Colon (tissue), 2 donors: Measurements from ENCODE around the gene ZNF419.
A peak's percentile ranks its signal among the peaks of the same experiment; 100 is the strongest.
"Not testable (repeated sequence)": the region's sequence is repeated elsewhere in the genome, so short reads cannot be mapped to it uniquely, and the experiment has no call there.

Experiments used
- FAIRE-seq: peaks from 2 replicates; lab custom pipeline; 2012; peaks lifted over from hg19 to GRCh38; lab: Jason Lieb, UNC
- donor health status: control.
- donor health status: control.

Gene ZNF419

DNA sequence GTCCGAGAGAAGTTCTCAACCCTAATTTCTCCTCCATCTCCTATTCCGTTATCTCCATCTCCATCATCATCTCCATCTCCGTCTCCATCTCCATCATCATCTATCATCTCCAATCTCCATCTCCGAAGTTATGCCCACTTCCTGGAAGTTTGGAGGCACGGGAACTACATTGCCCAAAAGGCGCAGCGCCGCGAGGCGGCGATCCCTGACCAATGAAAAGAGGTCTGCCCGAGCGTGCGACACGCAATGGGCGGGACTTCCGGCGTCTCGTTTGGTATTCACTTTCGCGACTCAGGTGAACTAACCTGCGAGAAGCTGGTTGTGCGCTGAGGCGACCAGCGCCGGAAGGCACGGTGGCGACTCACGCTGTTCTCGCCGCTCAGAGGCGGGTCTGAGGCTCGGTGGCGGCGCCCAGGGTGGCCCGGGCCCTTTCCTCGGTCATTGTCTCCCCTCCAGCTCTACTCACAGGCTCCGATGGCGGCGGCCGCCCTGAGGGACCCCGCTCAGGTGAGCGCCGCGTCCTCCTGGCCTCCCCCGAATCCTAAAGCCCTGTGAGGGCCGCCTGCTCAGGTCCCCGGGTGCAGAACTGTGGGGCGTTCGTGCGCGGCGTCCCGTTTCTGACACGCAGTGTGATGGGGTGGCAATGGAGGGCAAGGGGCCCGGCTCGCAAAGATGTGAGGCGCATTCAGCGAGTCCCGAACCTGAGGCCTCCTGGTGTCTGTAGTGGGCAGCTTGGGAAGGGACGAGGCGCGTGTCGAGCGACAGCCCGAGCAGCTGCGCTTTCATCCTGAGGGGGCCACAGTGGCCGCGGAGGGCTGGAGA, at the start of gene ZNF419:
Gene ZNF419, plus strand, starts transcription at position 274 of the 822 bp plus-strand sequence. Its CDS starts 201 bp downstream, at position 475.
- FAIRE-seq = peak; percentile 41

- FAIRE-seq = no peak
Measured at GRCh38 chr19:57437931-57438330, 49.6 kb upstream of the ZNF419 start.

DNA sequence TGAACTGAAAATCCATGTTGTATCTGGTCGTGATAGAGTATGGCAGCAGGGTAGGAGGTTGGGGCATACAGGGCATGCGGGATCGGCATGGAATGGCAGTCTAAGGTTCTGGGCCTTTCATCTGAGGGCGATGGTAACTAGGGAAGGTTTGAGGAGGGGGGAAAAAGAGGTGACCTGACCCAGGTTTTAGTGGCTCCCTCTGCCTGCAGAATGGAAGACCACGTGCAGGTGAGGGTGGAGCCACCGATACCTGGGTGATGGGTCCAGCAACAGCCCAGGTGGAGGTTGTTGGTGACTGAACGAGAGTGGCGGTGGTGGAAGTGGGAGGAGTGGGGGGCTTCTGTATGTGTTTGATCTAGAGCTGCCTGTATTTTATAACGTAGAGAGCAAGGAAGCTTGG, 48.6 kb upstream of the ZNF419 start:
- no peak for FAIRE-seq

DNA sequence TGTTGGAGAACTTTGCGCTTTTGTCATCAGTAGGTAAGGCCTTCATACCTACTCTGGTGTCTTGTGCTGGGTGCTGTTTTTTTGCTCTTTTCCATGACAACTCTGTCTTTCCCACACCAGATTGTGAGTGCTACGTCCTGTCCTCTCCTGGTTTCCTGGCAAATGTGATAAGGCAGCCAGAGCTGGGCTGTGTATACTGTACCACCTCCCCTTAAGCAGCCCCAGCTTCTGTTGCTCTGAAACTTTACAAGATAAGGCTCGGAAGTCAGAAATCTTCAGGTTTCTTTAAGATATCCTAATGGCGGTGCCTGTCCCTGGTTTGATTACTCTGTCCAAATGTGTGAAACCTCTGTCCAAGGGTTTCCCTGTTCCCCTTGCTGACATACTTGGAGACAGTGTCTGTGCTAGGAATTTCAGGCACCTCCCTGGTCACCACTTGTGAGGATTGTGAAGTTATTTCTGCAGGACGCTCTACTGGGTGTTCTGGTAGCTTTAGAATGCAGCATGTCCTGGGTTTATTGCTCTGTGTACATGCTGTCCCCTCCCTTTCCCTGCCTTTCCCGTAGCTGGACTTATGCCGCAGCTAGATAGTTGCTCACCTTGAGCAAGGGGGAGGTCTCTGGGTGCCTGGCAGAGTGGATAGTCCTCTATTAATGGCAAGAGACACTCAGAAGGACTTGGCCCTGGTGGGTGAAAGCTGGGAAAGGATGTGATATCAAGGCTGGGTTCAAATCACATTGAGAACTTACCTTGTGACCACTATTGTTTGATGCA, 45.4 kb upstream of the ZNF419 start:
- no peak for FAIRE-seq

- no peak for FAIRE-seq
Measured at GRCh38 chr19:57443121-57443696, 44.3 kb upstream of the ZNF419 start.

DNA sequence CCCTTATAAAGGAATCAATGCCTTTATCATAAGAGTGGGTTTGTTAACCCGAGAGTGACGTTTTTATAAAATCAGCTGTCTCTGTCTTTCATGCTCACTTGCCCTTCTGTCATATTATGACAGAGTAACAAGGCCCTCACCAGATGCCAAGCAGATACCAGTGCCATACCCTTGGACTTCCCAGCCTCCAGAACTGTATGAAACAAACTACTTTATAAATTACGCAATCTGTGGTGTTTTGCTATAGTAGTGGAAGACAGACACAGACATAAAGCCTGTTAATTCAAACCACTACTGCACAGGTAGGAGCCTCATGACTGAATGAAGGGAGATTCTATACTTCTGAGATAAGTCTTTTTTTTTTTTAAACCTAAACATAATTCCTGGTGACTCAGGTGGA, 35.2 kb upstream of the ZNF419 start:
- FAIRE-seq = no peak

GRCh38 chr19:57465680-57466381, 21.7 kb upstream of the ZNF419 start:
- FAIRE-seq = no peak

- FAIRE-seq = no peak
Measured at GRCh38 chr19:57466489-57466888, 21.1 kb upstream of the ZNF419 start.

GRCh38 chr19:57473646-57474045, 13.9 kb upstream of the ZNF419 start:
- no peak for FAIRE-seq

DNA sequence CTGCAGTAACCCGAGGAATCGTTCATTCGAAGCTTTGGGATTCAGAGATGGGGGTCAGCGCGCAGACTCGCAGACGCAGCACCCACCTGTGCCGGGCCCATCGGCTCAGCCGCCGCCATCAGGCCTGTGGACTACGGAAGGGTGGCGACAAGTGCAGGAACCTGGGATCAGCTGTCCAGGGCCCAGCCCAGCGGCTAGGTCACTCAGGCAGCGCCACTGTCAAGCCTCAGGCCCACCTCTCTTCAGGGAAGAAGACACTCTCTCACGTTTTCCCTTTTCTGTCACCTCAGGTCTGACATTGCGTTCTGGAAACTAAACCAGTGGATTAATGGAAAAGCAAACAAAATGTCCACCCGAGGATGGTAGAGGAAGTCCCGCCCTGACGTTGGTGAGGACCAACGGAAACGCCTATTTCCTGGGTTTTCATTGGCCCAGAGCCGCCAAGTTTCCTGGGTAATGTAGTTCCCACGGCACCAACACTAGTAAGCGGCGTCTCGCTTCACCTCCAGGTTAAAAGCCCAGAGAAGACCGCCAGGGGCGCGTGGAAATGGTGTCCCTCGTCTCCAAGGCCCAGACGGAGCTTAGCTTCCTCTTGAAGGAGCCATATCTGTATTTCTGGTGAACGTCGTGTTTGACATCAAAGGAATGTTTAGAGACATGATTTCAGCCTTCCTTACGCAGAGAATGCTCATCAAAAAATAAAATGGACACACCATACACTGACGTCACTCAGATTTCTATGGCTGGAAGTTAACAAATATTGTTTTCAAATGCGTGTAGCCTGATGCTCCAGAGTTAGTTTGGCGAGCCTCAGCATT, 10.2 kb upstream of the ZNF419 start, which contains the start of gene ZNF772:
Gene ZNF772, minus strand, starts transcription at position 376 of the 818 bp plus-strand sequence. Its CDS starts 257 bp downstream, at position 119.
- no peak for FAIRE-seq

- not testable (repeated sequence) for FAIRE-seq
Measured at GRCh38 chr19:57488299-57488644, 722 bp downstream of the ZNF419 start.

DNA sequence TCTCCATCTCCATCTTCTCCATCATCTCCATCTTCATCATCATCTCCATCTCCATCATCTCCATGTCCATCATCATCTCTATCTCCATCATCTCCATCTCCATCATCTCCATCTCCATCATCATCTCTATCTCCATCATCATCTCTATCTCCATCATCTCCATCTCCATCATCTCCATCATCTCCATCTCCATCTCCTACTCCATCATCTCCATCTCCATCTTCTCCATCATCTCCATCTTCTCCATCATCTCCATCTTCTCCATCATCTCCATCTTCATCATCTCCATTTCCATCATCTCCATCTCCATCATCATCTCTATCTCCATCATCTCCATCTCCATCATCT, 11.8 kb downstream of the ZNF419 start:
- FAIRE-seq = not testable (repeated sequence)

DNA sequence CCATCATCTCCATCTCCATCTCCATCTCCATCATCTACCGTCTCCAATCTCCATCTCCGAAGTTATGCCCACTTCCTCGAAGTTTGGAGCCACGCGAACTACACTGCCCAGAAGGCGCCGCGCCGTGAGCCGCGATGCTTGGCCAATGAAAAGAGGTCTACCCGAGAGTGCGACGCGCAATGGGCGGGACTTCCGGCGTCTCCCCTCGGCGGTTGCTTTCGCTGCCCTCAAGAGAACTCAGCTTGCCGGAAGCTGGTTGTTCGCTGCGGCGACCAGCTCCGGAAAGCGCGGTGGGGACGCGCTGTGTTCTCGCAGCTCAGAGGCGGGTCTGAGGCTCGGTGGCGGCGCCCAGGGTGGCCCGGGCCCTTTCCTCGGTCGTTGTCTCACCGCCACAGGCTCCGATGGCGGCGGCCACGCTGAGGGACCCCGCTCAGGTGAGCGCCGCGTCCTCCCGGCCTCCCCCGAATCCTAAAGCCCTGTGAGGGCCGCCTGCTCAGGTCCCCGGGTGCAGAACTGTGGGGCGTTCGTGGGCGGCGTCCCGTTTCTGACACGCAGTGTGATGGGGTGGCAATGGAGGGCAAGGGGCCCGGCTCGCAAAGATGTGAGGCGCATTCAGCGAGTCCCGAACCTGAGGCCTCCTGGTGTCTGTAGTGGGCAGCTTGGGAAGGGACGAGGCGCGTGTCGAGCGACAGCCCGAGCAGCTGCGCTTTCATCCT, 12.3 kb downstream of the ZNF419 start, which contains the start of gene ZNF773:
Gene ZNF773, plus strand, starts transcription at position 259 of the 716 bp plus-strand sequence. Its CDS starts 143 bp downstream, at position 402.
- FAIRE-seq = not testable (repeated sequence)

- FAIRE-seq = not testable (repeated sequence)
Measured at GRCh38 chr19:57500400-57500799, 12.8 kb downstream of the ZNF419 start.

- no peak for FAIRE-seq
Measured at GRCh38 chr19:57506163-57506562, 18.6 kb downstream of the ZNF419 start.

DNA sequence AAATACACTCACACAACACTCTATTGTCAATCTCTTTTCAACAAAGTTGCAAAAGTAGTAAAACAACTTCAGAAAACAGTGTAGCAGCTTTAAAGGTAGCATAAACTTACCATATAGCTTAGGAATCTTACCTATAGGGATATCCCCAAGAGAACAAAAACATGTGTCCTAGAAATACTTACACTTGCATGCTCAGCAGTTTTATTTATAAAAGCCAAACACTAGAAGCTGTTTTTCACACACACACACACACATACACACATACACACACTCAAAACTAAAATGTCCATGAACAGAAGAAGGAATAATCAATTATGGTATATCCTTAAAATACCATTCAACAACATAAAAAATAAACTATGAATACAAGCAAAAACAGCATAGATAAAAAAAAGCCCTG, 23.9 kb downstream of the ZNF419 start:
- FAIRE-seq = no peak

- FAIRE-seq = no peak
Measured at GRCh38 chr19:57512845-57513244, 25.3 kb downstream of the ZNF419 start.

DNA sequence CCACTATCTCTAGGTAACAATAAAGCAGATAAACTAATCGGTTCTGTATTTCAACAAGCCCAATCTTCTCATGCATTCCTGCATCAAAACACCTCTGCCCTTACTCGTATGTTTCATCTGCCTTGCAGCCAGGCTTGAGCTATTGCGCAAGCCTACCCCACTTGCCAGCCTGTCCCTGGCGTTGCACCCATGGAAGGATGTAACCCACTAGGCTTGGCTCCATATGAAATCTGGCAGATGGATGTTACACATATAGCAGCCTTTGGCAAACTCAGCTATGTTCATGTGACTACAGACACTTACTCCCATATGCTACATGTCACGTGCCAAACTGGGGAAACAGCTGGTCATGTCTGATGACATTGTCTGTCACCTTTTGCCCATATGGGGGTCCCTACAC, 27.7 kb downstream of the ZNF419 start:
- no peak for FAIRE-seq

- FAIRE-seq = not testable (repeated sequence)
Measured at GRCh38 chr19:57518021-57518420, 30.5 kb downstream of the ZNF419 start.

GRCh38 chr19:57527136-57527881, 39.8 kb downstream of the ZNF419 start, which contains the start of gene ZNF549:
TSS of gene ZNF549 (plus strand) at chr19:57527356. CDS start at chr19:57527574, 218 bp downstream.
- no peak for FAIRE-seq
